ENCODE data around the gene ABCG1. TPM values are rescaled to one million over a fixed set of nuclear protein-coding genes. Genes with fewer than 3 reads are reported as not detected.

The ABCG1 gene
- total RNA-seq, 2 donors from 2014 or later, result 11.8 to 12.4 TPM

Other genes starting within 250 kb of the ABCG1 start
- gene ZBTB21, start 208.8 kb upstream of the ABCG1 start, total RNA-seq, result 10 to 100 TPM; 12.6 to 25.6 TPM
- gene UMODL1, start 147.8 kb upstream of the ABCG1 start, total RNA-seq, result not detected
- gene TFF3, start 96.3 kb downstream of the ABCG1 start, total RNA-seq, result 10 to 100 TPM; 21.1 to 24.4 TPM
- gene TFF2, start 131.9 kb downstream of the ABCG1 start, total RNA-seq, result not detected
- not detected for gene TFF1, start 147.4 kb downstream of the ABCG1 start, total RNA-seq
- gene TMPRSS3, start 176.9 kb downstream of the ABCG1 start, total RNA-seq, result not detected
- under 1 TPM; 0.32 to 0.38 TPM for gene UBASH3A, start 184.8 kb downstream of the ABCG1 start, total RNA-seq